GM12873 (cell line): Measurements from ENCODE around the gene SPATA18.

Experiments used
- CTCF ChIP-seq: IDR thresholded peaks from 2 replicates; pipeline ENCODE4 v1.5.1; 2012; ENCODE audit warnings: low read depth, mild to moderate bottlenecking, moderate library complexity, low read length, control low read depth; ENCODE audit not compliant: insufficient read depth; ENCODE audit errors: missing control alignments

SPATA18 gene

GRCh38 chr4:52036886-52037530 is 14.1 kb upstream of the SPATA18 start:
- no peak for TF ChIP-seq CTCF

GRCh38 chr4:52037689-52038102 is 13.4 kb upstream of the SPATA18 start:
- no peak for TF ChIP-seq CTCF

GRCh38 chr4:52038103-52038912 is 12.8 kb upstream of the SPATA18 start, which contains the start of gene SGCB:
Gene SGCB, minus strand, starts transcription at chr4:52038299. Its CDS starts 40 bp downstream, at chr4:52038259.
- no peak for TF ChIP-seq CTCF

- no peak for TF ChIP-seq CTCF
Measured at GRCh38 chr4:52045028-52045427, 6.1 kb upstream of the SPATA18 start.

GRCh38 chr4:52049266-52049665 is 1.8 kb upstream of the SPATA18 start:
- TF ChIP-seq CTCF = no peak

- no peak for TF ChIP-seq CTCF
Measured at GRCh38 chr4:52051615-52052474, 741 bp downstream of the SPATA18 start.

GRCh38 chr4:52052475-52052780 is 1.3 kb downstream of the SPATA18 start:
- no peak for TF ChIP-seq CTCF
